Activated CD4-positive, alpha-beta T cell treated with anti-CD3 and anti-CD28 coated beads for 4 hours (primary cell): ENCODE measurements around the gene RABL2B.
"Not testable (repeated sequence)": the region's sequence is repeated elsewhere in the genome, so short reads cannot be mapped to it uniquely, and the experiment has no call there.

ENCODE experiments used
- DNase-seq, 2 donors: peaks; one replicate each; pipeline ENCODE4 v3.0.0-alpha.2; 2020

RABL2B gene

GRCh38 chr22:50783033-50783879 is at the start of gene RABL2B:
RABL2B (minus strand) TSS chr22:50783636; CDS start chr22:50782294, 1,342 bp downstream.
- peak; percentile 83 to 84 for DNase-seq

DNA sequence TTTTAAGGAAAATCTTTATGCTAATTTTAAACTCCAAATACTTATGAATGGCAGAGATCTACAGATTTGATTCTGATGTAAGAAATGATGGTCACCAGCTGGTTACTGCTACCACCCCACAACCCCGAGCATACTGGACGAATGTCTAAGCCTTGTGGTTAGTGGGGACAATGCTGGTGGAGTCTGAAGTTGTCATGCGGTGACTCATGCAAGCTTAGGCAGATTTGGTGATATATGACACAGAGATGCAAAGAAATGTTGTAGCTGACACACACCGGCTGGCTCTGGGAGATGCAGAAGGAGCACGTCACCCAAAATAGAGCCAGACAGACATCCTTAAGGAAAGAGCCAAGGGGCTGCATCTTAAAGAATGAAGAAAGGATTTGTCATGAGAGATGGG is 3.5 kb upstream of the RABL2B start:
- not testable (repeated sequence) for DNase-seq

GRCh38 chr22:50785289-50785688 is 1.9 kb upstream of the RABL2B start:
- DNase-seq, result not testable (repeated sequence)

- DNase-seq, result not testable (repeated sequence)
Observed at GRCh38 chr22:50783880-50784276, 442 bp upstream of the RABL2B start.

- not testable (repeated sequence) for DNase-seq
Observed at GRCh38 chr22:50782253-50782652, 1.2 kb downstream of the RABL2B start.

GRCh38 chr22:50780244-50780643 is 3.2 kb downstream of the RABL2B start:
- DNase-seq, result not testable (repeated sequence)

DNA sequence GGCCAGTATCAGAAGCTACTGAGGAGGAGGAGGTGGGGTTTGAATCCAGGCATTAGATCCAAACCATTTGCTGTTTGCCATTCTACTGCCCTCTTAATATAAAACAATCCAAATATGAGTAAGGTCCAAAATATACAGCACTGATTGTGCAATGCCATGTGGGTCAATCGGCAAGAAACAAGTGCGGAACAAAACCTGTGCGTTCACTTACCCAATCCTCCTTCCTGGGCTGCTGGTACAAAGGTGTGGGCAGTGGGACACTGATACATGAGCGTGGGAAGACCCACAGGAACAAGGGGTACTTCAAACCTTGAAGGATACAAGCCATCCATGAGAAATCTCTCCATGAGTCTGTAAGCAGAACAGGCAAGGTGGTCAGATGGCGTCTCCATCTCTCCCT is 5.8 kb downstream of the RABL2B start:
- not testable (repeated sequence) for DNase-seq

GRCh38 chr22:50775132-50775531 is 8.3 kb downstream of the RABL2B start:
- DNase-seq, result not testable (repeated sequence)

- not testable (repeated sequence) for DNase-seq
Observed at GRCh38 chr22:50764288-50764687, 19.1 kb downstream of the RABL2B start.

GRCh38 chr22:50761829-50762228 is 21.6 kb downstream of the RABL2B start:
- not testable (repeated sequence) for DNase-seq

GRCh38 chr22:50759597-50760341 is 23.7 kb downstream of the RABL2B start:
- not testable (repeated sequence) for DNase-seq

GRCh38 chr22:50756949-50757491 is 26.4 kb downstream of the RABL2B start:
- peak; percentile 56 to 57 for DNase-seq

DNA sequence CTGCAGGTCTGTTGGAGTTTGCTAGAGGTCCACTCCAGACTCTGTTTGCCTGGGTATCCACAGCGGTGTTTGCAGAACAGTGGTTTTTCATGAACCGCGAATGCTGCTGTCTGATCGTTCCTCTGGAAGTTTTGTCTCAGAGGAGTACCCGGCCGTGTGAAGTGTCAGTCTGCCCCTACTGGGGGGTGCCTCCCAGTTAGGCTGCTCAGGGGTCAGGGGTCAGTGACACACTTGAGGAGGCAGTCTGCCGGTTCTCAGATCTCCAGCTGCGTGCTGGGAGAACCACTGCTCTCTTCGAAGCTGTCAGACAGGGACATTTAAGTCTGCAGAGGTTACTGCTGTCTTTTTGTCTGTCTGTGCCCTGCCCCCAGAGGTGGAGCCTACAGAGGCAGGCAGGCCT is 27.0 kb downstream of the RABL2B start:
- DNase-seq, result not testable (repeated sequence)

- not testable (repeated sequence) for DNase-seq
Observed at GRCh38 chr22:50755251-50755650, 28.2 kb downstream of the RABL2B start.

GRCh38 chr22:50749302-50750074 is 33.9 kb downstream of the RABL2B start:
- not testable (repeated sequence) for DNase-seq

GRCh38 chr22:50748630-50749029 is 34.8 kb downstream of the RABL2B start:
- not testable (repeated sequence) for DNase-seq

- DNase-seq, result not testable (repeated sequence)
Observed at GRCh38 chr22:50747521-50747920, 35.9 kb downstream of the RABL2B start.

GRCh38 chr22:50744424-50744823 is 39.0 kb downstream of the RABL2B start:
- DNase-seq, result not testable (repeated sequence)

DNA sequence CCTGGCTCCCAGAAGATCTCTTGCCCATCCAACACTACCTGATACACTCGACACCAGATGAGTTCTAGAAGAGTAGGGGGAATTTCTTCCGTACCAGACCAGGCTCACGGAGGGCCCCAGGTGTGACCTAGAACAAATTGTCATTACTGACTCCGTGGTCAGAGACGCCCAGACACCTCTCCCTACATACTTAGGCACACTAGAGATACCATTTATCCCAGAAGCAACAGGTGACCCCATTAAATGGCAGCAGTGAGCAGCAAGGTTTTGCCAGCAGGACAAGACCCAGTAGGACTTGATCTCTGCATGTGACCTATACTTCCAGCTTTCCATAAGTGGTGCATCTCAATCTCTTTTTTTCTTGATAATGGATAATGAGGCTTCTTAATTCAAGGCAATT is 42.7 kb downstream of the RABL2B start:
- not testable (repeated sequence) for DNase-seq

GRCh38 chr22:50739894-50740293 is 43.5 kb downstream of the RABL2B start:
- no peak for DNase-seq

- DNase-seq, result no peak
Observed at GRCh38 chr22:50739279-50739691, 44.2 kb downstream of the RABL2B start.

DNA sequence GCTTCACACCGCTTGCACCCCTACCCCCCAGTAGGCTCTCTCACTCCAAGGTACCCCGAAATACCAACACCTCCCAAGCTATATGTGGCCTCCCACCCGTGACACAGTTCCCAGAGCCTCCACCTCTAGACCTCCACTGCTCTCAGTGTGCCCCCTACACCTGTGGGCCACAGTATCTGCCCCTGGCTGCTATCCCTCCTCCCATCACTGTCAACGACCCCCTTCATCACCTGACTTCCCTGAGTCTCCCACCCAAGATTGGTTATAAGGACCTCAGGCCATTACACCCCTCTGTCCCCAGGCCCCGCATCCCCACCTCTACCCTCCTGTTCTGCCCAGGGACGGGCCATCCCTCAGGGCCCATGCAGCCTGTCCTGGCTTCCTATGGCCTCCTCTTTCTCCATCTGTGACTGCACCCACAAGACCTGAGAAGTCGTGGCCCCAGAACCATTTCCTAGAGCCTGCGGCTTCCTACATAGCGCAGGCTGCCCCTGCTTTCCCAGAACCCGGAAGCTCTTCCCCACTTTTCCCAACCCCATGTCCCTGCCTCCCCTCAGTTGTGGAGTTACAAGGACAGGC is 44.7 kb downstream of the RABL2B start:
- no peak for DNase-seq
